Kasumi-1 (cell line): ENCODE measurements around the gene JAZF1.

Experiments
- DNase-seq, 2 experiments: peaks; one replicate each; lab custom pipeline; 2025; lab: John Stamatoyannopoulos, UW

The JAZF1 gene

GRCh38 chr7:27966219-27966780 is 214.3 kb downstream of the JAZF1 start:
- no peak for DNase-seq

- no peak for DNase-seq
These were observed 214.9 kb downstream of the JAZF1 start for GRCh38 chr7:27965650-27966049.

GRCh38 chr7:27964820-27965219 is 215.8 kb downstream of the JAZF1 start:
- DNase-seq: no peak

GRCh38 chr7:27963056-27963455 is 217.5 kb downstream of the JAZF1 start:
- no peak for DNase-seq

GRCh38 chr7:27962273-27962672 is 218.3 kb downstream of the JAZF1 start:
- no peak for DNase-seq

- DNase-seq: no peak
These were observed 219.3 kb downstream of the JAZF1 start for GRCh38 chr7:27961255-27961654.

GRCh38 chr7:27960415-27960814 is 220.2 kb downstream of the JAZF1 start:
- DNase-seq: no peak

- DNase-seq: no peak
These were observed 221.6 kb downstream of the JAZF1 start for GRCh38 chr7:27958933-27959548.

GRCh38 chr7:27955596-27955995 is 225.0 kb downstream of the JAZF1 start:
- no peak for DNase-seq

GRCh38 chr7:27955011-27955410 is 225.6 kb downstream of the JAZF1 start:
- no peak for DNase-seq

GRCh38 chr7:27953777-27954176 is 226.8 kb downstream of the JAZF1 start:
- DNase-seq: no peak

GRCh38 chr7:27953361-27953760 is 227.2 kb downstream of the JAZF1 start:
- DNase-seq: no peak

GRCh38 chr7:27952456-27953285 is 227.9 kb downstream of the JAZF1 start:
- no peak for DNase-seq

- no peak for DNase-seq
These were observed 230.5 kb downstream of the JAZF1 start for GRCh38 chr7:27950123-27950522.

- no peak for DNase-seq
These were observed 231.7 kb downstream of the JAZF1 start for GRCh38 chr7:27948861-27949260.

- DNase-seq: no peak
These were observed 232.9 kb downstream of the JAZF1 start for GRCh38 chr7:27947586-27948278.

GRCh38 chr7:27946351-27946750 is 234.2 kb downstream of the JAZF1 start:
- DNase-seq: no peak

GRCh38 chr7:27945058-27945795 is 235.4 kb downstream of the JAZF1 start:
- no peak for DNase-seq

- no peak for DNase-seq
These were observed 236.0 kb downstream of the JAZF1 start for GRCh38 chr7:27944643-27945042.

GRCh38 chr7:27943241-27943640 is 237.4 kb downstream of the JAZF1 start:
- DNase-seq: no peak

- DNase-seq: no peak
These were observed 237.9 kb downstream of the JAZF1 start for GRCh38 chr7:27942711-27943110.

- no peak for DNase-seq
These were observed 239.1 kb downstream of the JAZF1 start for GRCh38 chr7:27941522-27941921.
